SK-N-MC (cell line): ENCODE data around the gene C2CD4D.

Experiments
- EZH2 ChIP-seq: fragments of 200-600 bp; sonication (generic); IDR thresholded peaks from one replicate; pipeline ENCODE4 v1.6.1; 2017; ENCODE audit warnings: antibody characterized with exemption
- FOXP2 ChIP-seq: optimal IDR thresholded peaks from 2 replicates; pipeline ENCODE3; 2011; ENCODE audit warnings: mild to moderate bottlenecking, moderate library complexity; ENCODE audit not compliant: insufficient read depth; ENCODE audit errors: extremely low read length, control extremely low read depth
- POLR2AphosphoS5 ChIP-seq: IDR thresholded peaks from 2 replicates; pipeline ENCODE4 v1.6.1; 2012; ENCODE audit warnings: mild to moderate bottlenecking, low read depth, low read length, borderline replicate concordance

DNA sequence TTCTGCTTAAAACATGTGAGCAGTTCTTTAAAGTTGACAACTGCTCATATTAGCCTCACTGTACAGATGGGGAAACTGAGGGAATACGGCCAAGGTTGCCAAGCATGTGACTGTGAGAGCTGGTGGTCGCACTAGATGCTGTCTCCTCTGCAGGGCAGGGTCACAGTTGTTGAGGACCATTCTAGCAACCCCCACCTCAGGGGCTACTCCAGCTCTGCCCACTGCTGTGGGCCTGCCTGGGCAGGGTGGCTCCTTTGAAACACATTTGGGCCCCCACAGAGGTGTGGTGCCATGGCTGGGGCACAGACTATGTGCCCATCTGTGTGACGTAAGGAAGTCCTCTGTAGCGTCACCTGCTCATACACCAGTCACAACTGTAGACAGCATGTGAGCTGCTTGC is 13.1 kb upstream of the C2CD4D start:
- no peak for TF ChIP-seq FOXP2
- no peak for TF ChIP-seq POLR2AphosphoS5
- no peak for TF ChIP-seq EZH2
